Kasumi-1 (cell line): ENCODE data around the gene MDH2.
"Not testable (repeated sequence)": the region's sequence is repeated elsewhere in the genome, so short reads cannot be mapped to it uniquely, and the experiment has no call there.

Source experiments
- DNase-seq, 2 experiments: peaks; one replicate each; lab custom pipeline; 2025; lab: John Stamatoyannopoulos, UW

The MDH2 gene

DNA sequence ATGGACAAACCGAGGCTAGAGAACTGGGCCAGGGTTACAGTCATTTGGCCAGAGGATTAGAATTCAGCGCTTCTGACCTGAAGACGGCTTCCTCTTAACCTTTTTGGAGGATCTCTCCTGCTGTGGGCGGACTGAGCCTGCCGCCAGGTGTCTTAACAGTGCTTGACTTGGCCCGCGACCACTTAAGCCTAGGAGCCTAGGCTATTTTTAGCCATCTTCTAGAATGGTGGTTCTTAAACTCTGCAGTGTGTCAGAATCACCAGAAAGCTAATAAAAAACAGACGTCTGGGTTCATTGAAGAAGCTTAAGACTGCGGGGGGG, 722 bp downstream of the MDH2 start:
- DNase-seq, result peak in 1 of 2 experiments; percentile 37

- DNase-seq, result no peak
Observed at GRCh38 chr7:76049295-76049694, 1.4 kb downstream of the MDH2 start.

DNA sequence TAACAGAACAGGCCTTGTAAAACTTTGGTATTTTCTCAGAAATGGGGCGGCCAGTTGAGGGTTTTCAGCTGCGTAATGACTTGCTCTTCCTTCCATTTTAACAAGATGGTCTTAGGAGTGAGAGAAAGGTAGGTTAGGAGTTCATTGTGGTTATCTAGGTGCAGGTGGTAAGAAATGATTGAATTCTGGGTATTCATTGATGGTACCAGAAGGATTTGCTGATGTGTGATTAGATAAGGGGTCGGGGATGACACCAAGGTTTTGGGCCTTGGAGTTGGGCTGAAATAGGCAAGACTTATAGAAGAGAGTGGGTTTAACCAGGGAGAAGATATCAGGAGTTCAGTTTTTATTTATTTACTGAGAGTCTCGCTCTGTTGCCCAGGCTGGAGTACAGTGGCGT, 2.6 kb downstream of the MDH2 start:
- DNase-seq, result no peak

- DNase-seq, result no peak
Observed at GRCh38 chr7:76051840-76052239, 3.9 kb downstream of the MDH2 start.

- not testable (repeated sequence) for DNase-seq
Observed at GRCh38 chr7:76052681-76053080, 4.8 kb downstream of the MDH2 start.

GRCh38 chr7:76053461-76053860, 5.6 kb downstream of the MDH2 start:
- DNase-seq, result no peak

- DNase-seq, result peak in 1 of 2 experiments; percentile 9
Observed at GRCh38 chr7:76054123-76055120, 6.5 kb downstream of the MDH2 start.

DNA sequence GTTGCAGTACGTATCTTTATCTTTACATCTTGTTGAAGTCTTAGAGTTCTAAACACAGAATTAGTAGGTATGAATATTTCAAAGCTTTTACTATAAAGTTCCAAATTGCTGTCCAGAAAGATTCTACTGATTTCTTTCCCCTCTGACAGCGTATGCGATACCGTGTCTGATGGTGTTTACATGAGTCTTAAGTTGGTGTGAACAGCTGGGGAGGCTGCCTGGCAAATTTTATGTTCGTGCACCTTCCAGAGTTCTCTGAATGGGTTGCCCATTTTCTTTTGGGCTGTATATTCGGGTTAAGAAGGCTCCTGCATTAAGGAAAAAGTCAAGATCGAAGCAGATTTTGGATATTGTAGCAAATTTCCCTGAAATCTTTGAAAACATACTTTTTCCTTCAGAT, 8.3 kb downstream of the MDH2 start:
- no peak for DNase-seq

DNA sequence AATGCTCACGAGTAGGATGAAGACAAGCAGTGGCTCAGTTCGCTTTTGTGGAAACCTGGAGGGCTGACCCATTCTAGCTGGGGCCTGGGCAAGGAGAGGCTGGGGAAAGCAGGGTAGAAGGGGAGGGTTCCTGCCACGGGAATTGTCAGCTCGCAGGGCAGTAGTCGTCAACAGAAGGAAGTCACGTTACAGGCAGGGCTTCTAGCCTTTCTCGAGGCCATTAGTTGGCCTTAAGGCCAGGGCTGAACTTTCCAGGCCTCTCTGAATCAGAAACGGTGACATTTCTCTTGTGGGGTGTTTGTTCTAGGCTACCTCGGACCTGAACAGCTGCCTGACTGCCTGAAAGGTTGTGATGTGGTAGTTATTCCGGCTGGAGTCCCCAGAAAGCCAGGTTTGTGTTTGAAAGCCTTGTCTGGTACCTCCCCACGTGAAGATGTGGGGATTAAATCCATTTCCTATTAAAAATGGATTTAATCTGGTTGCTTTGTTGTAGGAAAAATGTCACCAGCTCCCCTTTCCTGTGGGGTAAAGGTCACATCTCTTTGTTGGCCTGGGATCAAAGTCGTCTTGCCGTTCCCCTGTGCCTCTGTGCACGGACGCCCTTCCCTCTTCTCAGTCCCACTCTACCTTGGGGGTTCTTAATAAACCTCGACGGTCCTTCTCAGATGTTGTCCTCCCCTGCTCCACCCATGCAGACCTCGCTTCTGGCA, 9.4 kb downstream of the MDH2 start:
- no peak for DNase-seq

GRCh38 chr7:76057813-76058145, 9.9 kb downstream of the MDH2 start:
- DNase-seq, result no peak

DNA sequence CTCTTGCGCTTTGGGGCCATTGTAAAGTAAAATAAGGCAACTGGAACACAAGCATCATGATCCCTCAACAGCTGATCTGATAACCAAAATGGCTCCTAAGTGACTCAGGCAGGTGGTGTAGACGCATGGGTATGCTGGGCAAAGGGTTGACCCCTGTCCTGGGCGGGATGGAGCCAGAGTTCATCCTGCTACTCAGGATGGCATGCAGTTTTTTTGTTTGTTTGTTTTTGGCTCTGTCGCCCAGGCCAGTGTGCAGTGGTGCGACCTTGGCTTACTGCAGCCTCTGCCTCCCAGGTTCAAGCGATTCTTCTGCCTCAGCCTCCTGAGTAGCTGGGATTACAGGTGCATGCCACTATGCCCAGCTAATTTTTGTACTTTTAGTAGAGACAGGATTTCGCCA, 10.8 kb downstream of the MDH2 start:
- DNase-seq, result not testable (repeated sequence)

DNA sequence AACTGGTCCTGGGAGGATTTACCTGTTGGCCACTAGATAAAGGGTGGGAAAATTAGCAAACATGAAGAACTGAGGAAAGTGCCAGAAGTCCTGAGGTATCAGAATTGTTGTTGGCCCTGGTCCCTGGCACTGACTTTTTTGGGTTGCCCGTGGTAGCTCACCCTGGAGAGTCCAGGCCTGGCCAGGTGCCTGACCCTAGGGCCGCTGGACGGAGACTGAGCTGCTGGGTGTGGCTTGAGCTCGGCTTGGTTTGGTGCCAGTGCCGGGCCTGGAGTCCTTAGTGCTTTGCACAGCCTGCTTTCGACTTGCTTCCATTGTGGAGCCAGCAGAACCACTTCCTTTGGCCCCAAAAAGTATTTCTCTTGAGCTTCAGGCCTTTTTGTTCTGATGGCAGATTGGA, 12.9 kb downstream of the MDH2 start:
- no peak for DNase-seq

GRCh38 chr7:76062254-76062653, 14.3 kb downstream of the MDH2 start:
- no peak for DNase-seq

DNA sequence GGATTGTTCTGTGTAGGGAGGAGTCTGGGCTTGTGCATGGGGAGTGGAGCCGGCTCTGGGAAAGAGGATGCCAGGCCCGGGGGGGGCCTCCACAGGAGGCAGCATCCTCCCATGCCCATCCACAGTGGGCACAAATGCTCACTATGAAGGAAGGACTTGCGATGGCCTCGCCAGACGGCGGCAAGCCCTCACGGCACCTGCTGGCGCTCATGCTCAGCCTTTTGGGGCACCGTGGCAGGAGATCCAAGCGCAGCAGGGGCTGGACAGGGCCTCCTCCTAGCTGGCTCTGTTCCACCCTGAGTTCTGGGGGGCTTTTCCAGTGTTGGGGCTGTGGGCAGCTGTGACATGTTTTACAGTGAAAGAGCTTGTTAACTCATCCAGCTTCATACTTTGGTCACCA, 15.2 kb downstream of the MDH2 start:
- DNase-seq, result no peak

- DNase-seq, result no peak
Observed at GRCh38 chr7:76063525-76063924, 15.6 kb downstream of the MDH2 start.

GRCh38 chr7:76064208-76064970, 16.5 kb downstream of the MDH2 start:
- no peak for DNase-seq

- no peak for DNase-seq
Observed at GRCh38 chr7:76065016-76065612, 17.2 kb downstream of the MDH2 start.

GRCh38 chr7:76066716-76067503, 19.0 kb downstream of the MDH2 start:
- DNase-seq, result no peak

GRCh38 chr7:76069238-76069638, 21.3 kb downstream of the MDH2 start:
- peak; percentile 80 to 87 for DNase-seq

GRCh38 chr7:76071316-76072242, 23.7 kb downstream of the MDH2 start:
- DNase-seq, result no peak
